ENCODE data around the gene ESYT2. TPM values are rescaled to one million over a fixed set of nuclear protein-coding genes. Genes with fewer than 3 reads are reported as not detected.

The ESYT2 gene
- total and polyA plus RNA-seq, 9 of the 15 experiments (the other 6 are each of a cell fraction or from before 2014, with no cell fraction given), result 5.8 to 86.9 (median 64.7) TPM

- no peak for TF ChIP-seq RERE (CRISPR knock-in tag; IDR thresholded peaks at IDR 0.05; ENCODE audit: borderline replicate concordance)
- TF ChIP-seq RBM15 (IDR thresholded peaks at IDR 0.05; ENCODE audit: insufficient read depth, low read length), result no peak
- no peak for TF ChIP-seq E2F8 (IDR thresholded peaks at IDR 0.05; ENCODE audit: low read depth, partially characterized antibody)
- 0 out of 2 replicates have a peak, but pooled peaks have one; percentile 53 for TF ChIP-seq CREB3 (tag; conservative IDR thresholded peaks at IDR 0.05; ENCODE audit: low read depth)
- no peak for TF ChIP-seq CHD1 (IDR thresholded peaks at IDR 0.05; ENCODE audit: low read length)
- no peak for TF ChIP-seq PHF20 (IDR thresholded peaks at IDR 0.05; ENCODE audit: partially characterized antibody)
- TF ChIP-seq HMGN3 (IDR thresholded peaks at IDR 0.05; ENCODE audit: borderline replicate concordance, extremely low read depth, insufficient read length, low read depth, low read length), result no peak
- no peak; the same call in 1 of the 2 replicates for TF ChIP-seq ZBED1 (IDR thresholded peaks at IDR 0.05)
- TF ChIP-seq TRIM28 (IDR thresholded peaks at IDR 0.05), result peak; percentile 96
- peak; percentile 52; the same call in 1 of the 2 replicates for TF ChIP-seq ZNF75A (CRISPR knock-in tag; IDR thresholded peaks at IDR 0.05)
- TF ChIP-seq HNRNPH1 (optimal IDR thresholded peaks at IDR 0.05; ENCODE audit: low read depth, low read length), result no peak
- TF ChIP-seq MBD1 (CRISPR knock-in tag; IDR thresholded peaks at IDR 0.05), result peak; percentile 89
- TF ChIP-seq CREB5 (CRISPR knock-in tag; IDR thresholded peaks at IDR 0.05), result no peak
Measured at GRCh38 chr7:158861004-158861787, 31.9 kb upstream of the ESYT2 start (continued).

Measured in K562 (cell line).